Kidney (tissue), 14 donors: ENCODE measurements around the gene SWT1. TPM values are rescaled to one million over a fixed set of nuclear protein-coding genes. Genes with fewer than 3 reads are reported as not detected.

Experiments
- DNase-seq, 5 donors: peaks; one replicate each; pipeline ENCODE4 v3.0.0-alpha.2; 2013 to 2020
- FAIRE-seq: peaks from 2 replicates; lab custom pipeline; 2012; peaks lifted over from hg19 to GRCh38; lab: Jason Lieb, UNC
- H3K27ac ChIP-seq, 2 donors: one replicate each; pipeline ENCODE4 v1.7.0; 2013; ENCODE audit warnings: low read depth in 2 of 2, low read length in 2 of 2, inconsistent platforms in 1 of 2
- H3K27me3 ChIP-seq: one replicate; pipeline ENCODE4 v1.7.1; 2013; ENCODE audit warnings: low read length, inconsistent platforms; ENCODE audit not compliant: control insufficient read depth, insufficient read depth
- H3K36me3 ChIP-seq, 3 donors: one replicate each; pipeline versions ENCODE4 v1.7.0 to v1.7.1; 2013; ENCODE audit warnings: low read length in 3 of 3, control low read depth in 1 of 3, inconsistent platforms in 1 of 3; ENCODE audit not compliant: insufficient read depth in 3 of 3, control insufficient read depth in 2 of 3
- H3K4me1 ChIP-seq, 3 donors: one replicate each; pipeline versions ENCODE4 v1.7.0 to v1.7.1; 2013; ENCODE audit warnings: low read length in 3 of 3, inconsistent platforms in 1 of 3, low read depth in 1 of 3; ENCODE audit not compliant: control insufficient read depth in 2 of 3, insufficient read depth in 2 of 3
- H3K4me3 ChIP-seq, 3 donors: one replicate each; pipeline versions ENCODE4 v1.7.0 to v1.8.1; 2013; ENCODE audit warnings: low read length in 3 of 3, control low read depth in 1 of 3, inconsistent platforms in 1 of 3
- H3K9ac ChIP-seq, 3 donors: one replicate each; pipeline versions ENCODE4 v1.7.0 to v1.7.1; 2013; ENCODE audit warnings: low read length in 3 of 3, control low read depth in 1 of 3, inconsistent platforms in 1 of 3
- H3K9me3 ChIP-seq, 3 donors: one replicate each; pipeline versions ENCODE4 v1.7.0 to v1.7.1; 2013; ENCODE audit warnings: low read length in 3 of 3, control low read depth in 1 of 3, inconsistent platforms in 1 of 3; ENCODE audit not compliant: control insufficient read depth in 2 of 3, insufficient read depth in 1 of 3
- intact Hi-C: fragments of 100-400 bp; cut with DNase I; formaldehyde crosslinking; loops from one replicate; pipeline ENCODE4 v1.11.1; 2022
- polyA plus RNA-seq: library from polyadenylated mRNA; stranded (reverse); fragments of 350-450 nt; fragmentation: Illumina TruSeq; extraction: RNeasy Lipid Tissue Mini Kit (QIAGEN cat#74804); gene quantifications from one replicate; pipeline ENCODE4 v1.2.3, GENCODE V29; 2014; ENCODE audit warnings: low read depth, low replicate concordance; ENCODE audit not compliant: insufficient read depth
- total RNA-seq: library from RNA; stranded (reverse); fragmentation: NEBNext Ultra II Directional; extraction: Animal tissue kit (Norgen Biotek cat#: 25700); gene quantifications from one replicate; pipeline ENCODE4 v1.2.1, GENCODE V29; 2021
- TF ChIP-seq, protein P1 (sequence below): IDR thresholded peaks from 3 replicates; pipeline ENCODE4 v1.5.1; 2012; ENCODE audit warnings: mild to moderate bottlenecking, moderate library complexity, borderline replicate concordance; ENCODE audit not compliant: insufficient read depth; ENCODE audit errors: extremely low read depth
- donor health status: control.
- donor health status: control.
- donor health status: control.
- donor health status: control.
- donor health status: control.
- donor health status: DM: yes; HTN: yes; CAD: no.
- donor health status: Normal renal cell carcinoma (clear cell type).

Gene SWT1
- total and polyA plus RNA-seq, 2 donors from 2014 or later = 2.9 to 6.5 TPM

DNA sequence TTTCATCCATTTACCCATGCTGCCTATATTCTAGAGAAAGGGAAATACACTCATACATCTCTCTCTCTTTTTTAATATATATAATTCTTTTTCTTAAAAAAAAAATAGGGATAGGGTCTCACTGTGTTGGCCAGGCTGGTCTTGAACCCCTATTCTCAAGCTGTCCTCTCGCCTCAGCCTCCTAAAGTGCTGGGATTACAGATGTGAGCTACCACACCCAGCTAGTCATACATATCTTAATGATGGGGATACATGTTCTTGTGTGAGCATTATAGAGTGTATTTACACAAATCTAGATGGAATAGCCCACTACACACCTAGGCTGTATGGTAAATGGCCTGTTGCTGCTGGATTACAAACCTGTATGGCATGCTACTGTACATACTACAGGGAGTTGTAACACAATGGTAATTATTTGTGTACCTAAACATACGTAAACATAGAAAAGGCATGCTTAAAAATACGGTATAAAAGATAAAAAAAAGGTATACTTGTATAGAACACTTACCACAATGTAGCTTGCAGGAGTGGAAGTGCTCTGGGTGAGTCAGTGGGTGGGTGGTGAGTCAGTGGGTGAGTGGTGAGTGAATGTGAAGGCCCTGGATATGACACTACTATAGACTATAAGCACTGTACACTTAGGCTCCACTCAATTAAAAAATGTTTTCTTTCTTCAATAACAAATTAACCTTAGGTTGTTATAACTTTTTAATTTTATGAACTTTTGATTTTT is 87.2 kb downstream of the SWT1 start:
- TF ChIP-seq, protein P1, sequence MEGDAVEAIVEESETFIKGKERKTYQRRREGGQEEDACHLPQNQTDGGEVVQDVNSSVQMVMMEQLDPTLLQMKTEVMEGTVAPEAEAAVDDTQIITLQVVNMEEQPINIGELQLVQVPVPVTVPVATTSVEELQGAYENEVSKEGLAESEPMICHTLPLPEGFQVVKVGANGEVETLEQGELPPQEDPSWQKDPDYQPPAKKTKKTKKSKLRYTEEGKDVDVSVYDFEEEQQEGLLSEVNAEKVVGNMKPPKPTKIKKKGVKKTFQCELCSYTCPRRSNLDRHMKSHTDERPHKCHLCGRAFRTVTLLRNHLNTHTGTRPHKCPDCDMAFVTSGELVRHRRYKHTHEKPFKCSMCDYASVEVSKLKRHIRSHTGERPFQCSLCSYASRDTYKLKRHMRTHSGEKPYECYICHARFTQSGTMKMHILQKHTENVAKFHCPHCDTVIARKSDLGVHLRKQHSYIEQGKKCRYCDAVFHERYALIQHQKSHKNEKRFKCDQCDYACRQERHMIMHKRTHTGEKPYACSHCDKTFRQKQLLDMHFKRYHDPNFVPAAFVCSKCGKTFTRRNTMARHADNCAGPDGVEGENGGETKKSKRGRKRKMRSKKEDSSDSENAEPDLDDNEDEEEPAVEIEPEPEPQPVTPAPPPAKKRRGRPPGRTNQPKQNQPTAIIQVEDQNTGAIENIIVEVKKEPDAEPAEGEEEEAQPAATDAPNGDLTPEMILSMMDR = no peak
- Histone ChIP-seq H3K9me3 (no peaks in the 10 kb centered on the region), H3K9ac (no peak overlapping the region), H3K27ac (no peak overlapping the region), H3K36me3 (no peaks in the 10 kb centered on the region), H3K27me3 (no peaks in the 10 kb centered on the region), H3K4me3 (no peak overlapping the region), H3K4me1 (no peaks in the 10 kb centered on the region)
- FAIRE-seq = no peak
- intact Hi-C loops = no loop called here
- DNase-seq = no peak

DNA sequence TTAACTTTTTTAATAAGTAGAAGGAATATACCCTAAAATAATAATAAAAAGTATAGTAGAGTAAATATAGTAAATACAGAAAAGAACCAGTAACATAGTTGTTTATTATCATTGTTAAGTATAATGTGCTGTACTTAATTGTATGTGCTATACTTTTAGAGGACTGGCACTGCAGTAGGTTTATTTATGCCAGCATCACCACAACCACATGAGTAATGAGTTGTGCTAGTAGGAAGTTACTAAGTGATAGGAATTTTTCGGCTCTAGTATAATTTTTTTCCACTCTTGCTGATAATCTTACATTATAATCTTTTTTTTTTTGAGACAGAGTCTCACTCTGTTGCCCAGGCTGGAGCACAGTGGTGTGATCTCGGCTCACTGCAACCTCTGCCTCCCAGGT is 88.5 kb downstream of the SWT1 start:
- intact Hi-C loops = no loop called here
- Histone ChIP-seq H3K4me3 (no peak overlapping the region), H3K36me3 (no peaks in the 10 kb centered on the region), H3K4me1 (no peaks in the 10 kb centered on the region), H3K27me3 (no peaks in the 10 kb centered on the region), H3K9ac (no peak overlapping the region), H3K9me3 (no peaks in the 10 kb centered on the region), H3K27ac (no peak overlapping the region)
- TF ChIP-seq, protein P1 = no peak
- FAIRE-seq (no peak), DNase-seq (no peak)

DNA sequence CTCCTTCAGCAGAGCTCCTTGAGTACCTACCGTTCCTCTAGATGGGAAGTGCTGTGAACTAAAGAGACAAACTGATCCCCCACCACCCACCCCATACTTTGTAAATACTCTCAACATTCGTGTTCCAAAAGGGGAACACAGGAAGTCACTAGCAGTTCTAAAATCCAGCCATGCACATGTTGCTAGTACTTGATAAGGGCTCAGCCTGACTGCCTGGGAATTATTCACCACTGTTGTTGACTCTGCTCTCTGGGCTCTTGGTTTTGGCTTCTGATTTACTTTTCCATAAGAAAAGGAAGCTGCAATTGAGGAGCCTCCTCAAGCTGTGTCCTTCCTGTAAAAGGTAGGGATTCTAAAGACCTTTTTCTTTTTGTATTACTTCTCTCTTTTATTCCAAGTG is 92.6 kb downstream of the SWT1 start:
- FAIRE-seq = no peak

More for the DNA sequence above, 92.6 kb downstream of the SWT1 start:
- DNase-seq = no peak
- intact Hi-C loops = no loop called here
- Histone ChIP-seq H3K4me1 (no peaks in the 10 kb centered on the region), H3K9me3 (no peaks in the 10 kb centered on the region), H3K36me3 (no peaks in the 10 kb centered on the region), H3K4me3 (no peak overlapping the region), H3K27ac (no peak overlapping the region), H3K9ac (no peak overlapping the region), H3K27me3 (no peaks in the 10 kb centered on the region)
- TF ChIP-seq, protein P1 = no peak
